Activated naive CD4-positive, alpha-beta T cell treated with anti-CD3 and anti-CD28 coated beads, Interleukin-2, amount 10 ng/mL, durations not matched to agents 7 days and 5 days (primary cell): ENCODE measurements around the gene PRKAR1B.

ENCODE experiments used
- CTCF ChIA-PET: fragments of 350-600 bp; sonication (Branson Sonifier 250); formaldehyde crosslinking; loops from one replicate; lab custom pipeline; 2021; ENCODE audit warnings: antibody characterized with exemption; lab: Charles Lee
- DNase-seq: peaks from one replicate; pipeline ENCODE4 v3.0.0-alpha.2; 2020
- H3K27ac Mint-ChIP-seq: one replicate; pipeline ENCODE4 v1.8.0; 2021; ENCODE audit warnings: mild to moderate bottlenecking, moderate library complexity, mixed read lengths
- H3K27me3 Mint-ChIP-seq: one replicate; pipeline ENCODE4 v1.8.0; 2021; ENCODE audit warnings: mild to moderate bottlenecking, mixed read lengths
- H3K36me3 Mint-ChIP-seq: one replicate; pipeline ENCODE4 v1.8.0; 2021; ENCODE audit warnings: mixed read lengths
- H3K4me1 Mint-ChIP-seq: one replicate; pipeline ENCODE4 v1.8.0; 2021; ENCODE audit warnings: mixed read lengths
- H3K4me3 Mint-ChIP-seq: one replicate; pipeline ENCODE4 v1.8.0; 2021; ENCODE audit warnings: mild to moderate bottlenecking, moderate library complexity, mixed read lengths
- H3K9me3 Mint-ChIP-seq: one replicate; pipeline ENCODE4 v1.8.0; 2021; ENCODE audit warnings: mixed read lengths

The PRKAR1B gene

DNA sequence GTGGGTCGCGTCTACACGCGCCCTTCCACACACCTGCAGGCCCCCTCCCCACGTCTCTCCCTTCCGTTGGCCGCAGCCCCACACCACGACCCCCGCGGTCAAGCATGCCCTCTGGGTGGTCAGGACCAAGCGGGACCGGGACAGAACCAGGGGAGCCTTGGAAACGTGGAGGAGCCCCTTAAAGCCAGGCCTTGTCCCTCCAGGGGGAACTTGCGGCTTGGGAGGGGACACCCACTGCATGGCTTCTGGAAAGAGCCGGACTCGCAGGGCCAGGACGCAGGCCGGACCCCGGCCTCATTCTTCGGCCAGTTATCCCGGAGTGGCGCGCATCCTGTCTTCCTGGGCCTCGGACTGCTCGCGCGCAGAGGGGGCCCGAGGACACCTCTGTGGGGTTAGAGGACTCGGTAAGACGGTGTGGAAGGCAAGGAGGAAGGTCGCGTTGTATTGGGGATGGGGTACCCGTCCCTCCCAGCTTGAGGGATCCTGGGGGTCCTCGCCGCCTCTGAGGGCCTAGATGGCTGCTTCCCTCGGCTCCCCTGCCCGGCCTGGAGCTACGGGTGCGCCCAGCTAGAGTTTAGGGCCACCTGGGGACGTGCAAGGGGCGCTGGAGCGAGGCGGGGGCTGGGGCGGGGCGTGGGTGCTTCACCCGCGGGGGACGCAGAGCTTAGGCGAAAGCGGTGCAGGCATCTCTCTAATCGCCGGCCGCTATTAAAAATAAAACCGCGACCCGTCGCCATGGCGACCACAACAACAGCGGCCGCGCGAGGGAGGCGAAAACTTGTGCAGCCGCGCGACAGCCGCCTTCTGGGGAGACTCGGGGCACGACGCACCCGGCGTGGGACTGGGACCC is 205.6 kb downstream of the PRKAR1B start:
- Mint-ChIP-seq H3K27me3 (peaks cover 95% of the 10 kb centered on the region), H3K4me3 (no peak overlapping the region), H3K4me1 (peaks cover 18% of the 10 kb centered on the region), H3K9me3 (no peaks in the 10 kb centered on the region), H3K36me3 (no peaks in the 10 kb centered on the region), H3K27ac (no peak overlapping the region)
- CTCF ChIA-PET: no interaction called here
- no peak for DNase-seq

DNA sequence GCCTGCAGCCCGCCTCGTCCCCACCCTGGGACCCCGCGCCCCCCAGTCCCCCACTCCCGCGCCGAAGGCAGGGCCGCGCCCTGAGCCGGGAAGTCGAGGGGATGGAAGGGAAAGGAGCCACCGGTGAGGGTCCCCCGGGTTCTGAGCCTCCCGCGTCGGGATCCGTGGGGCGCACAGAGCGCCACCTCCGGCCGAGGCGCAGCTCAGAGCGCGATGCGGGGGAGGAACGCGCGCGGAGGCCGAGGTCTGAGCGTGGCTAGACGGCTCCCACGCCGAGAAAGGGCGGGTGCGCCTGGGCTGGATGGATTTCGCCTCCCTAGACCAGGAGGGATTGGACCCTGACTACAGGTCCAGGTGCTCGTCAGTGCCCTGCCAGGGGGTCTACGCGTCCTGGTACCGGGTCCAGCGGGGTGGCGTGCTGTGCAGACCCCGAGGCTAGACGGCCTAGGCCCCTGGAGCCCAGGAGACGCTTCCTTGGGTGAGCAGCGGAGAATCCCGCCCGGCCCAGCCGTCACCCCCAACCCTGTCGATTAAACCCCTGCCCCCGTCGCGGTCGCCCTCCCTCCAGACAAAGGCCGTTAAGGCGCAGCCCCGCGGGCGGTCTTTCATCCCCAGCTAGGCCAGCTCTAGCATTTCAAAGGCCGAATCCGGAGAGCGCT is 206.4 kb downstream of the PRKAR1B start:
- Mint-ChIP-seq H3K27ac (no peak overlapping the region), H3K36me3 (no peaks in the 10 kb centered on the region), H3K9me3 (no peaks in the 10 kb centered on the region), H3K27me3 (peaks cover 95% of the 10 kb centered on the region), H3K4me1 (peaks cover 18% of the 10 kb centered on the region), H3K4me3 (no peak overlapping the region)
- DNase-seq: no peak
- CTCF ChIA-PET: interaction anchor here (0.7 kb wide), 1 partner anchor 116 kb away, joined by 3 read pairs; no protein-coding TSS in a partner anchor

DNA sequence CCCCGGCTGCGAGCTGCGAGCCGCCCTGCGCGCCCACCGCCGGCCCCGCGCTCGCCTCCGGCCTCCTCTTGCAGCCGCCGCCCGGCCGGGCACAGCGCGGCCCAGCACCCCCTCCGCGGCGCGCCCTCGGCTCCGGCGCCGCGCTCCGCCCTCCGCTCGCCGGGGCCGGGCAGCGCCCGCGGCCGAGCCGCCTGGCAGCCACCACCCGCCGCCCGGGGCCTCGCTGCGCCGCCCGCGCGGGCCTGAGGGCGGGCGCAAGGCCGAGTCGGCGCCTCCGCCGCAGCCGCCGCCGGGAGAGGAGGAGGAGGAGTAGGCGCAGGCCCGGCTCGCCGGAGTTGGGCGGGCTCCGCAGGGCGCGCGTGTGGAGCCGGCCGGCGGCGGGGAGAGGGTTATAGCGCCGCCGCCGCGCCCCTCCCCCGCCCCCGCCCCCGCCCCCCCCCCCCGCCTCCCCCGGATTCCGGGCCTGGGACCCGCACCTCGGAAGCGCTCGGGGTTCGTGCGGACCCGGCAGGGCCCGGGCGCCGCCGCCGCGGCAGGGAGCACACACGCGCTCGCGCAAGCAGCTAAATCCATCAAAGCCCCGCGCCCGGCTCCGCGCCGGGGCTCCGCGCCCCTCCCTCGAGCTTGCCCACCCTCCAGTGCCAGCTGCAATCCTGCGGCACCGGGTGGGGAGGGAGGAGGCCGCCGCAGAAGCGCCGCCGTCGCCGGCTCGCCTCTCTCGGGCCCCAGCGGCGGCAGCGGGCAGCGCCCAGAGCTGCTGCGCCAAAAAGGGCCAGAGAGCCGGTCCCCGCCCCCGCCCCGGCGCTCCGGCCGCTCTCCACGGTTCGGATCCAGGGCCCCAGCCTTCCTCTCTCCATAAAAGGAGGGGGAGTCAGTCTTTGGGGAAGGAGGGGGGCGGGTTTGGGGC is 207.3 kb downstream of the PRKAR1B start, which contains the start of gene PDGFA:
Gene PDGFA (minus strand): TSS at position 363 of the 907 bp plus-strand sequence. CDS start 845 bp downstream, outside the sequence.
- Mint-ChIP-seq H3K9me3 (no peaks in the 10 kb centered on the region), H3K27ac (no peak within 1 kb of the TSS), H3K36me3 (no peaks in the 10 kb centered on the region), H3K4me1 (peaks cover 18% of the 10 kb centered on the region), H3K4me3 (peak within 1 kb of the TSS; percentile 68), H3K27me3 (peaks cover 95% of the 10 kb centered on the region)
- DNase-seq: peak; percentile 42
- CTCF ChIA-PET: interaction anchor here (0.7 kb wide), 1 partner anchor 117 kb away, joined by 3 read pairs; no protein-coding TSS in a partner anchor

DNA sequence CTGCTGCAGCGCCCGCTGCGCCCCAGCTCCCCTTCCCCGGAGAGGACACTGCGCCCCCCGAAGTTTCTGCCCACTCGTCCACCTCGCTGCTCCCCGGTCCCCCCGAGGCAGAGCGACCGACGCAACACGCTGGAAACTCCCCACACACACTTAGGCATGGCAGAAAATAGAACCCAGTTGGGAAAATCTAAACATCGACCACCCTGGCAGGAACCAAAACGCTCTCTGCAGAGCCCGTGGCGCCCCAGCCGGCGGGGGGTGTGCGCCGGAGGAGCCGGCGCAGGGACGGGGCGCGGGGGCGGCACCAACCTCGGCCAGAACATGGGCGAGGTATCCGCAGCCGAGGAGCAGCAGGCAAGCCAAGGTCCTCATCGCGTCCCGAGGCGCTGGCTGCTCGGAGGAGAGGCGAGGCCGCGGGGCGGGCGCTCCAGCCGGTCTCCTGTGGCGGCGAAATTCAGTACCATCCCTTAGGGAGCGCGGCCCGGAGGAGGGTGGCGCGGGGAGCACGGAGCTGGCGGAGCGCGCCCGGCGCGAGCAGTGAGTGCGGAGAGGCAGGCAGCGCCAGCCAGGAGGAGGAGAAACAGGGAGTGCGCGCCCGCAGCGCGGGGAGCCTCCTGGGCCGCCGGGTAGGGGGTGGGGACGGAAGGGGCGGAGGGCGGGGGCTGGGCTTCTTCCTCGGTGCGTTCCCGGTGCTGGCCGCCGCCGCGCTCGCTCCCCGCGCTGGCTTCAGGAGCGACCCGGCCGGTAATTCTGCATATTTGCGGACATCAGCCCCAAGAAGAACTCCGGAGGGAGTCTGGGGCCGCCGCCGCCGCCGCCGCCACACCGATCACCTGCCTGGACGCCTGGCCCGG is 208.2 kb downstream of the PRKAR1B start:
- peak; percentile 61 for DNase-seq
- no peaks in the 10 kb centered on the region for H3K9me3 Mint-ChIP-seq
- peak overlapping the region; percentile 76 for H3K27ac Mint-ChIP-seq

DNA sequence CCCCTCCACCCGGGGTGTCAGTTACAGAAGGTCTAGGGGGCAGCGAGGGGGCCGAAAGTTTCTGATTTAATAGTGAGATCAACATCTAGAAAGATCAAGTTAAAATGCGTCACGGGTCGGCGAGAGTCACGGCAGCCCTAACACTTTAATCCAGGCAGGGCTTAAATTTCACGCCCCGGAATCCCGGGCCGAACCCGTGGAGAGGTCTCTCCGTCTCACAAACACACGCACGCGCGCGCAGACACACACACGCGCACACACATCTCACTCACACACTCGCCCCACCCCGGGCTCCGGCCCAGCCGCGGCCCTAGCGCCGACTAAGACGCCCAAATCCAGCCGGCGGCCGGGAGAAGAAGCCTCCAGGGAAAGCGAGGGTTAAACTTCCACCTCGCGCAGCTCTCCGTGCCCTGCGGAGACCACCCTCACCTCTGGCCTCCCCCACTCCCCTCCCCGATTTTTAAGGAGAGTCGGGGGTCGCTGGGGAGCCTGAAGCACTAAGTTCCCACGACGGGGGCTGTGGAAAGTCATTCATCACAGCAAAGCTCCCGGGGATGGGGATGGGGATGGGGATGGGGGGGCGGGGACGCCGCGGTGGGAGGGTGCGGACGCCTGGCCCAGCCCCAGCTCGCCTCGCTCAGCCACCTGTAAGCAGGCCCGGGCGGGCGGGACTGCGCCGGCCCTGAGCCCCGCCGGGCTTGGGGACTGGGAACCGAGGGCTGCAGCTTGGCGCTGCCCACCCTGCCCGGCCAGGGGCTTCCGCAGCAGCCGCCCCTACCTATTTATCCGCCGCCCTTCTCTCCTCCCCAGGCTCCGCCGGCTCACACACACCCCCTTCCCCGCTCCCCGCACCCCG is 209.1 kb downstream of the PRKAR1B start:
- H3K36me3 Mint-ChIP-seq: no peaks in the 10 kb centered on the region

More for the DNA sequence above, 208.2 kb downstream of the PRKAR1B start:
- H3K4me3 Mint-ChIP-seq: peak overlapping the region; percentile 68
- no peaks in the 10 kb centered on the region for H3K36me3 Mint-ChIP-seq
- H3K27me3 Mint-ChIP-seq: peaks cover 93% of the 10 kb centered on the region
- H3K4me1 Mint-ChIP-seq: peaks cover 18% of the 10 kb centered on the region
- CTCF ChIA-PET: no interaction called here

DNA sequence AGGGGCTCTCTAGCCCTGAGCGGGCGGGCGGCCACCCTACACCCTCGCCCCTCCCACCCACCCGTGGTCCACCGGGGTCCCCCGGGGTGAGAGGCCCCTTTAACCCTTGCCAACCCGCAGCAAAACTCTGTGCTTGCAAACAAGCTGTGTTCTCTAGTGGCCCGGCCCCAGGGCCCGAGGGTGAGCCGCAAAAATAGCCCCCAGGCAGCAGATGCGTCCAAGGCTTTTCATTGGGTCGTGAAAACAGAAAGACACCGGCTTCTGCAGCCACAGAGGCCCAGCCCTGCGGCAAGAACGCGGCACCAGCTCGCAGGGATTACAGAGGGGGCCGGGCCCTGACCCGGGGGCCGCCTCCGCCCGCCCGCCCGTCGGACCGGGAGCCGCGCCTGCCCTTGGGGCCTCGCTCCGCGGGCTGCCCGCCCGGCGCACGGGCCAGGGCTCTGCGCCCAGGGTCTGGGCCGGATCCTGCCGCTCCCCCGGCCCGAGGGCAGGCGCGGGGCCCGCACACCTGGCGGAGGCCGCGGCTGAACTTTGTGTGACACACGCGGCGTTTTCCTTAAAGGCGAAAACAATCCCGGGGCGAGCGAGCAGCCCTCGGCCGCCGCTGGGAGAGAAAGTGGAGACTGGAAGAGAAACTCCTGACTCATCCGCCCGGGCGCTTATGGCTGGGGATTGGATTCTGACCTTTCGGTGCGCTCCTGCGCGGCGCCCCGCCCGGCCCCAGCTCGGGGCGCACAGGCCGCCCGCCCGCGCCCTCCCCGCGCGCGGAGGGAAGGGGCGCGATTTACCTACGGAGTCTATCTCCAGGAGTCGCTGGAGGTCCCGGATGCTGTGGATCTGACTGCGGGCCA is 210.2 kb downstream of the PRKAR1B start:
- Mint-ChIP-seq H3K27ac (no peak overlapping the region), H3K36me3 (no peaks in the 10 kb centered on the region), H3K9me3 (no peaks in the 10 kb centered on the region), H3K4me1 (peaks cover 13% of the 10 kb centered on the region), H3K4me3 (no peak overlapping the region), H3K27me3 (peaks cover 73% of the 10 kb centered on the region)
- DNase-seq: no peak
- CTCF ChIA-PET: no interaction called here

More for the DNA sequence above, 209.1 kb downstream of the PRKAR1B start:
- H3K4me3 Mint-ChIP-seq: peak overlapping the region; percentile 68
- H3K4me1 Mint-ChIP-seq: peaks cover 17% of the 10 kb centered on the region
- peaks cover 85% of the 10 kb centered on the region for H3K27me3 Mint-ChIP-seq
- no peaks in the 10 kb centered on the region for H3K9me3 Mint-ChIP-seq
- CTCF ChIA-PET: no interaction called here
- no peak for DNase-seq
- peak overlapping the region; percentile 62 for H3K27ac Mint-ChIP-seq

DNA sequence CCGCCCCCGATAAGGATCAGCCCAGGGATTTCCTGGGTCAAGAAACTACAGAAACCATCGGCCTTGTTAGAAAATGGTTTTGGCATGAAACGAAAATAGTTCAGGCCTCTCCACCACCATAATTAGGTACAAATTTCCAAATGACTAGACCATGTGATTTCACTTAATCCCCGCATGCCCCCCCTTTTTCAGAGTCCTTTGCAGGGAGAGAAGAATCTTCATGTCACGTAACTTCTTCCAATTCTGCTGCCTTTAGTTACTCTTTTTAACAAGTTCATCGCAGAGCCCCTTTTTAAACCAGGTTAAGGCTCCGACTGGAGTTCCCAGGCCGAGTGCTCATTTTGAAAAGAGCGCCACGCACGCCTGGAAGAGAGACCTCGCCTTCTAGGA is 210.9 kb downstream of the PRKAR1B start:
- Mint-ChIP-seq H3K27me3 (peaks cover 67% of the 10 kb centered on the region), H3K27ac (no peak overlapping the region), H3K36me3 (no peaks in the 10 kb centered on the region), H3K4me3 (no peak overlapping the region), H3K9me3 (no peaks in the 10 kb centered on the region), H3K4me1 (peaks cover 9% of the 10 kb centered on the region)
- no peak for DNase-seq
- CTCF ChIA-PET: interaction anchor here (0.6 kb wide), 1 partner anchor 217 kb away, joined by 4 read pairs; no protein-coding TSS in a partner anchor

DNA sequence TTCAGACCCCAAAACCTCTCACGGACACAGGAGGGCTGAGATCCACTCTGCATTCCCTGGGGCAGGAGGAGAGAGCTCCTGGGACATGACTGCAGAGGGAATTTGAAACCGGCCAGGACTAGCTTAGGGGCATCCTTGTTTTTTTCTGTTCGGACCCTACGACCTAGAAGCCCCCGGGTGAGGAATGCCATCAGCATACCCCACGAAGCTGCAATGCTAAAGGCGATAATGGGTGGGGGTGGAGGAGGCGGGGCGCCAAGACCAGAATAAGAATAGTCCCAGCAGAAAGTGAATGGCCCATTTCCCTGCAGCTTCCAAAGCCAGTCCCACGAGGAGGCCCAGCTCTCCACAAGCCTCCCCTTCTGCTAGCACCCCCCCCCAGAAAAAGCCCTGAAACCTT is 211.5 kb downstream of the PRKAR1B start:
- Mint-ChIP-seq H3K9me3 (no peaks in the 10 kb centered on the region), H3K27me3 (peaks cover 61% of the 10 kb centered on the region), H3K4me1 (peaks cover 8% of the 10 kb centered on the region), H3K27ac (no peak overlapping the region), H3K4me3 (no peak overlapping the region), H3K36me3 (no peaks in the 10 kb centered on the region)
- CTCF ChIA-PET: interaction anchor here (0.6 kb wide), 1 partner anchor 217 kb away, joined by 4 read pairs; no protein-coding TSS in a partner anchor
- no peak for DNase-seq

DNA sequence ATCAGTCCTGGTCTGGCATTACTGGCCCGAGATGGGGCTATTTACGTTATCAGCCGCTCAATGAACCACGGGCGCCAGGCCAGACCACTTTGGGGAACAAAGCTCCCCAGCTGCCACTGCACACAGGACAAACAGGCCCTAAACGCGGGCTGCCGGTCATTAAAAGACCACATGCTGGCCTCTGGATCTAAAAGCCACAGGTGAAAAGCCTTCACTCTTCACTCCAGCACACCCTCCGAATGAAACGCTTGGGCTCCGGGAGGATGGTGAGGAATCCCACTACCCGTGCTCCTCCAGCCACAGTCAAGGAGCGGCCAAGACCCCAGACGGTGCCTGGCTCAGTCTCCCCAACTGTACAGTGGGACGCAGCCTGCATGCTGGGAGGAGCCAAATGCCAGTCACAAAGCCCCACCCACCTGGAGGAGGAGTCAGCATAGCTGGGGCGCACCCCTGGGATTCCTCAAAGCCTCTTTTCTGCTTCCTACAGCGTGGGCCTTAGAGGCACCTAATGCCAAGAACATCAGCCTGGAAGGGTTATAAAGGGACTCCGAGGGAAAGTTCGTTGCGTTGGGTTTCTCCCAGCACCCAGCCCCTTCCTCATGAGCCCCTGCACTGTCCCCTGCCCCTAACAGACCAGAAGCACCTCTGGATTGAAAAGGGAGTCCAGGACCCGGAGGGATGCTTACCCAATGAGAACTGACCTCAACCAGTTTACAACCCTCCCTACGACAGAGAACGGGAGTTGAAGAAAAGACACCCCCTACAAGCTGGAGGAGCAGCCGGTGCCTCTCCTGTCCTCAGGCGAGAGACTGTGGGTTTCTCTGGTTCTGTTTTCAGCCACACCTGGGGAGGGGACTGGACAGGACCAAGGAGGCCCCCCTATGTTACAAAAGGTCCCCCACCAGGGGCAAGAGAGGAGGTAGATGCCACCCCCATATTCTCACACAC is 212.2 kb downstream of the PRKAR1B start:
- peaks cover 54% of the 10 kb centered on the region for H3K27me3 Mint-ChIP-seq
- H3K27ac Mint-ChIP-seq: no peak overlapping the region
- H3K4me3 Mint-ChIP-seq: no peak overlapping the region
- DNase-seq: peak; percentile 30
- no peaks in the 10 kb centered on the region for H3K36me3 Mint-ChIP-seq
- no peaks in the 10 kb centered on the region for H3K9me3 Mint-ChIP-seq
- peaks cover 8% of the 10 kb centered on the region for H3K4me1 Mint-ChIP-seq
- CTCF ChIA-PET: no interaction called here

DNA sequence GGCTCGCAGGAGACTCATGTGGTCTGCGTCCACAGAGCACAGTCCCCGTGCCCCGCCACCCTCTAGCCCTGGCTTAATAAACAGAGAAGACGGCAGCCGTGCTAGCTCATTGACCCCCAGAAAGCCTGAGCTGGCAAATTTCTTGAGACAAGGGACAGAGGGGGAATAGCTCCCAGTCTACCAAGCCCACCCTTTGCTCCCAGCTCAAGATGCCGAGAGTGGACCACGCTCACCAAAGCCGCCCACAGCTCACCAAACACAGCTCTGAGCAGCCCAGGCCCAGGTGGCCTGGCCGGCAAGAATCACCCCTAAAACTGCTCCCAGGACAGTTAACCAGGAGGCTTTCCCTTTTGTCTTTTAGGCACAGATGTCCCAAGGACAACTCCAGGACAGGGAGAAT is 212.8 kb downstream of the PRKAR1B start:
- Mint-ChIP-seq H3K27me3 (peaks cover 51% of the 10 kb centered on the region), H3K27ac (no peak overlapping the region), H3K9me3 (no peaks in the 10 kb centered on the region), H3K4me3 (no peak overlapping the region), H3K36me3 (no peaks in the 10 kb centered on the region), H3K4me1 (peaks cover 8% of the 10 kb centered on the region)
- no peak for DNase-seq
- CTCF ChIA-PET: no interaction called here

DNA sequence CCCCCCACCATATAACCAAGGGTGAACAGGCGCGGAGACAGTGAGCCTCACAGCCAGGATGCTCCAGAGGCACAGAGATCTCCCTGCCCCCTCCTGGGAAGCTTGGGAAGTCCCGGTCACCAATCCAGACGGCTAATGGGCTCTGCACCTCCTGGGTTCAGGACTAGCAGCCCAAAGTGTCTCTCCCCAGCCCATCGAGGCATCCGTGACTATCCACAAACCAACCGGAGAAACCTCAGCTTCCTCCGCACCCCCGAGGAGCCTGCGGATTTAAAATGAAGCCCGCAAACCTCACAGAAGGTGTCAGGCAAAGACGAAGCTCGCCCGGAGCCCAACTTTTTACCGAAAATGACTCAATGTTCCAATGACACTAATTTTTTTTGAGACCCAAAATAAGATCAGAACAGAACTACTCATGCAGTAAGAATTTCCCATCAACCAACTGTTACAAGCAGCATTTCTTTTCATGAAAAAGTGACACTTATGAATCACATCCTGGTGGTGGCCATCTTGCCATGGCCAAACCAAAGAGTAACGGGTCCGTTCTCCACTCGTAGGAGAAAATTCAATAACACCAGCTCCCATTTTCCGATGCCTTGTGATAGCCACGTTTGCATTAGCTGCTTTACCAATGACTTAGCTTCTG is 213.4 kb downstream of the PRKAR1B start:
- H3K4me1 Mint-ChIP-seq: peaks cover 8% of the 10 kb centered on the region
- no peaks in the 10 kb centered on the region for H3K9me3 Mint-ChIP-seq
- CTCF ChIA-PET: no interaction called here
- peaks cover 45% of the 10 kb centered on the region for H3K27me3 Mint-ChIP-seq
- DNase-seq: no peak
- H3K36me3 Mint-ChIP-seq: no peaks in the 10 kb centered on the region
- H3K4me3 Mint-ChIP-seq: no peak overlapping the region
- no peak overlapping the region for H3K27ac Mint-ChIP-seq
